ENCODE data around the gene HSPD1.

DNA sequence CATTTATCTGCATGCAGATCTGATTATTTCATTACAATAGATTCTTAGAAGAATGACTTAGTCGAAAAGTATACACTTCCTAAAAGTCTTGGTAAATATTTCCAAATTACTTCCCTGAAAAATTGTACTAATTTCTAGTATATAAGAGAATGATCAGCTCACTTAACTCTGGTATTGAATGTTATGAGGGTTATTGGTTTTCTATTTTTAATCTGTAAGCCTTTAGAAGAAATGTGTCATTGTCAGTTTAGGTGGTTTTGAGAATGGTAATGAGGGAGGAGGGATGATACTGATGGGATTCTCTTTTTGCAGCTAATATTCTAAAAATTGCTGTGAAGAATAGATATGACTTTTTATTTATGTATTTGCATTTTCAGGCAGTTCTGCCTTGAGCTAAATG lies 40.1 kb upstream of the HSPD1 start:
- TF ChIP-seq, protein P1, sequence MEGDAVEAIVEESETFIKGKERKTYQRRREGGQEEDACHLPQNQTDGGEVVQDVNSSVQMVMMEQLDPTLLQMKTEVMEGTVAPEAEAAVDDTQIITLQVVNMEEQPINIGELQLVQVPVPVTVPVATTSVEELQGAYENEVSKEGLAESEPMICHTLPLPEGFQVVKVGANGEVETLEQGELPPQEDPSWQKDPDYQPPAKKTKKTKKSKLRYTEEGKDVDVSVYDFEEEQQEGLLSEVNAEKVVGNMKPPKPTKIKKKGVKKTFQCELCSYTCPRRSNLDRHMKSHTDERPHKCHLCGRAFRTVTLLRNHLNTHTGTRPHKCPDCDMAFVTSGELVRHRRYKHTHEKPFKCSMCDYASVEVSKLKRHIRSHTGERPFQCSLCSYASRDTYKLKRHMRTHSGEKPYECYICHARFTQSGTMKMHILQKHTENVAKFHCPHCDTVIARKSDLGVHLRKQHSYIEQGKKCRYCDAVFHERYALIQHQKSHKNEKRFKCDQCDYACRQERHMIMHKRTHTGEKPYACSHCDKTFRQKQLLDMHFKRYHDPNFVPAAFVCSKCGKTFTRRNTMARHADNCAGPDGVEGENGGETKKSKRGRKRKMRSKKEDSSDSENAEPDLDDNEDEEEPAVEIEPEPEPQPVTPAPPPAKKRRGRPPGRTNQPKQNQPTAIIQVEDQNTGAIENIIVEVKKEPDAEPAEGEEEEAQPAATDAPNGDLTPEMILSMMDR (IDR thresholded peaks at IDR 0.05; ENCODE audit: poor library complexity) = no peak
- TF ChIP-seq EZH2phosphoT487 (IDR thresholded peaks at IDR 0.05; ENCODE audit: low read depth, severe bottlenecking, unreplicated experiment) = no peak
